Testis (tissue), 3 donors: Measurements from ENCODE around the gene ZCCHC14. TPM values are rescaled to one million over a fixed set of nuclear protein-coding genes. Genes with fewer than 3 reads are reported as not detected.
A peak's percentile ranks its signal among the peaks of the same experiment; 100 is the strongest.

ENCODE experiments used
- DNase-seq: peaks from one replicate; pipeline ENCODE4 v3.0.0-alpha.2; 2019
- H3K27ac ChIP-seq, 2 donors: fragments of 200-600 bp; sonication (generic); one replicate each; pipeline ENCODE4 v1.5.1; 2019
- H3K27me3 ChIP-seq: fragments of 200-600 bp; sonication (generic); one replicate; pipeline ENCODE4 v1.5.1; 2019
- H3K36me3 ChIP-seq: fragments of 200-600 bp; sonication (generic); one replicate; pipeline ENCODE4 v1.5.1; 2017; ENCODE audit warnings: low read depth; ENCODE audit errors: missing control alignments
- H3K4me1 ChIP-seq: fragments of 200-600 bp; sonication (generic); one replicate; pipeline ENCODE4 v1.5.1; 2019
- H3K4me3 ChIP-seq, 2 donors: fragments of 200-600 bp; sonication (generic); one replicate each; pipeline ENCODE4 v1.5.1; 2017 to 2019
- H3K9me3 ChIP-seq: fragments of 200-600 bp; sonication (generic); one replicate; pipeline ENCODE4 v1.5.1; 2017
- POLR2A ChIP-seq: fragments of 450-650 bp; IDR thresholded peaks from one replicate; pipeline ENCODE4 v1.6.1; 2017; ENCODE audit warnings: antibody characterized with exemption, mild to moderate bottlenecking, moderate library complexity
- WGBS, 2 donors: methylation state at CpG; one replicate each; pipeline ENCODE4 v1.1.5; 2018; 5-methylcytosine and 5-hydroxymethylcytosine counted together
- intact Hi-C: fragments of 100-400 bp; cut with DNase I; formaldehyde crosslinking; loops from one replicate; pipeline ENCODE4 v1.15.1; 2023; ENCODE audit warnings: low total_unique reads
- polyA plus RNA-seq: library from polyadenylated mRNA; stranded (reverse); fragments of 350-450 nt; fragmentation: Illumina TruSeq; extraction: RNeasy Lipid Tissue Mini Kit (QIAGEN cat#74804); gene quantifications from one replicate; pipeline ENCODE4 v1.2.3, GENCODE V29; 2014; ENCODE audit warnings: low read depth, low replicate concordance; ENCODE audit not compliant: insufficient read depth
- total RNA-seq, 2 donors: library from RNA; depleted of rRNA; stranded (reverse); fragments of >200 nt; gene quantifications; one replicate each; pipeline ENCODE4 v1.2.3, GENCODE V29; 2016
- TF ChIP-seq, protein P1 (sequence below), 3 experiments: fragments of 450-650 bp in 2 of 3; fragments of 200-600 bp in 1 of 3; sonication (generic) in 1 of 3; IDR thresholded peaks; one replicate each; pipeline ENCODE4 v1.5.1; 2016 to 2019; ENCODE audit warnings: antibody characterized with exemption in 3 of 3, mild to moderate bottlenecking in 2 of 3, moderate library complexity in 1 of 3

ZCCHC14 gene
- total and polyA plus RNA-seq, 3 donors from 2014 or later, result 82.3 to 130 (median 94.0) TPM

DNA sequence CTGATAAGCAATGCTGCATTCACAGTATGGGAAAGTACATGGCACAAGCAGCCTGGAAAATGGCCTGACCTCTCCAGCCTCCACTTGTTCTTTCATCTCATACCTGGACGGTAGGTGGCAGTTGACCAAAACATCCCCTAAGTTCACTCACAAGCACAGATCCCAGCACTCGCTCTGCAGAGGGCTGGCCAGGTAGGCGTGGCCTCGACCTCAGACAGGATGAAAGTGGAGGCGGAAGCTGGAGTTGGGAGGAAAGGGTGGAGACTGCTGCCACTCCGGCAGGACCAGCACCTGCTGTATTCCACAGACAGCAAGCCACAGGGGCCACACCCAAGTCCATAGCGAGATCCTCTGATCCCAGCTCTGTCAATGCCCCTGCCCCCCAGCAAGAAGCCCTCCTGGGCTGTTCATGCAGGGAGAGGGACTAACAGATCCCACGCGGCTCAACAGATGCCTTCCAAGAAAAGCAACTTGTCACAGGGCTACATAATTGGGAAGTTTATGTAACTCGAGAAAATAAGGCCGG lies 31.3 kb downstream of the ZCCHC14 start:
- WGBS, 2 donors, result 27 to 46% methylated on average over 10 to 11 of the region's 11 CpGs
- peak; percentile 84 for DNase-seq
- H3K4me3 ChIP-seq, result no peak overlapping the region
- H3K27ac ChIP-seq, result peak overlapping the region; percentile 28 to 53
- TF ChIP-seq POLR2A, result no peak
- TF ChIP-seq, protein P1, sequence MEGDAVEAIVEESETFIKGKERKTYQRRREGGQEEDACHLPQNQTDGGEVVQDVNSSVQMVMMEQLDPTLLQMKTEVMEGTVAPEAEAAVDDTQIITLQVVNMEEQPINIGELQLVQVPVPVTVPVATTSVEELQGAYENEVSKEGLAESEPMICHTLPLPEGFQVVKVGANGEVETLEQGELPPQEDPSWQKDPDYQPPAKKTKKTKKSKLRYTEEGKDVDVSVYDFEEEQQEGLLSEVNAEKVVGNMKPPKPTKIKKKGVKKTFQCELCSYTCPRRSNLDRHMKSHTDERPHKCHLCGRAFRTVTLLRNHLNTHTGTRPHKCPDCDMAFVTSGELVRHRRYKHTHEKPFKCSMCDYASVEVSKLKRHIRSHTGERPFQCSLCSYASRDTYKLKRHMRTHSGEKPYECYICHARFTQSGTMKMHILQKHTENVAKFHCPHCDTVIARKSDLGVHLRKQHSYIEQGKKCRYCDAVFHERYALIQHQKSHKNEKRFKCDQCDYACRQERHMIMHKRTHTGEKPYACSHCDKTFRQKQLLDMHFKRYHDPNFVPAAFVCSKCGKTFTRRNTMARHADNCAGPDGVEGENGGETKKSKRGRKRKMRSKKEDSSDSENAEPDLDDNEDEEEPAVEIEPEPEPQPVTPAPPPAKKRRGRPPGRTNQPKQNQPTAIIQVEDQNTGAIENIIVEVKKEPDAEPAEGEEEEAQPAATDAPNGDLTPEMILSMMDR (IDR thresholded peaks at IDR 0.05), result no peak
- peaks cover 47% of the 10 kb centered on the region for H3K4me1 ChIP-seq
- H3K9me3 ChIP-seq, result no peaks in the 10 kb centered on the region
- H3K36me3 ChIP-seq, result no peaks in the 10 kb centered on the region
- no peaks in the 10 kb centered on the region for H3K27me3 ChIP-seq
- intact Hi-C loops, result no loop called here

DNA sequence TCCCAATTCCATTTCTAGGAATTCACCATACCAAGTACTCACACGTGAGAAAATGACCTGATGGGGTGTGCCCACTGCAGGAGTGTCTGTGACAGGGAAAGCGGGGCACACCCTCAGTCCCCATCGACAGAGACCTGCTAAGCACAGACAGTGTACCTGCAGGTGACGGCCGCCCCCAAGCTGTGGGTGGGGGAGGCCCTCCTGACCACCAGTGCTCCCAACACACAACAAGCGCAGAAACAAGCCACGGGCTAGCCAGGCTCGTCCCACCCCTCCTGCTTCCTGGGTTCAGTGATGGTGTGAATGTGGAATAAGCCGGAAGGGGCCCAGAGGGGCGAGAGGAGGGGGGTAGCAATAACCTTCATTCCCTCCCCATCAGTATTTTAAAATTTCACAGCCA lies 31.9 kb downstream of the ZCCHC14 start:
- DNase-seq, result no peak
- H3K4me1 ChIP-seq, result peaks cover 41% of the 10 kb centered on the region
- H3K27ac ChIP-seq, result no peak overlapping the region
- no peak overlapping the region for H3K4me3 ChIP-seq
- H3K9me3 ChIP-seq, result no peaks in the 10 kb centered on the region
- WGBS, 2 donors, result 75 to 83% methylated on average over 10 of the region's 10 CpGs
- no peaks in the 10 kb centered on the region for H3K27me3 ChIP-seq
- H3K36me3 ChIP-seq, result no peaks in the 10 kb centered on the region
- intact Hi-C loops, result no loop called here
- no peak for TF ChIP-seq POLR2A
- TF ChIP-seq, protein P1 (IDR thresholded peaks at IDR 0.05), result no peak

- intact Hi-C loops, result no loop called here
- TF ChIP-seq, protein P1 (IDR thresholded peaks at IDR 0.05), result no peak
- TF ChIP-seq POLR2A, result no peak
- WGBS, 2 donors, result 78 to 82% methylated on average over 9 of the region's 9 CpGs
- peaks cover 30% of the 10 kb centered on the region for H3K4me1 ChIP-seq
- H3K27me3 ChIP-seq, result no peaks in the 10 kb centered on the region
- no peaks in the 10 kb centered on the region for H3K36me3 ChIP-seq
- H3K27ac ChIP-seq, result no peak overlapping the region
- no peaks in the 10 kb centered on the region for H3K9me3 ChIP-seq
- DNase-seq, result no peak
- H3K4me3 ChIP-seq, result no peak overlapping the region
These were observed 33.0 kb downstream of the ZCCHC14 start for GRCh38 chr16:87459833-87460232.

GRCh38 chr16:87459027-87459426 lies 33.8 kb downstream of the ZCCHC14 start:
- no peaks in the 10 kb centered on the region for H3K36me3 ChIP-seq
- WGBS, 2 donors, result 95% methylated on average over 15 of the region's 15 CpGs
- peaks cover 22% of the 10 kb centered on the region for H3K4me1 ChIP-seq
- no peak overlapping the region for H3K4me3 ChIP-seq
- DNase-seq, result no peak
- no peaks in the 10 kb centered on the region for H3K9me3 ChIP-seq
- intact Hi-C loops, result no loop called here
- no peak overlapping the region for H3K27ac ChIP-seq
- no peaks in the 10 kb centered on the region for H3K27me3 ChIP-seq
- TF ChIP-seq, protein P1 (IDR thresholded peaks at IDR 0.05), result no peak
- TF ChIP-seq POLR2A, result no peak

GRCh38 chr16:87458424-87458915 lies 34.4 kb downstream of the ZCCHC14 start:
- intact Hi-C loops, result no loop called here
- Histone ChIP-seq H3K4me1 (peaks cover 17% of the 10 kb centered on the region), H3K27ac (no peak overlapping the region), H3K9me3 (no peaks in the 10 kb centered on the region), H3K27me3 (no peaks in the 10 kb centered on the region), H3K4me3 (no peak overlapping the region), H3K36me3 (no peaks in the 10 kb centered on the region)
- no peak for TF ChIP-seq POLR2A
- TF ChIP-seq, protein P1 (IDR thresholded peaks at IDR 0.05), result no peak
- no peak for DNase-seq
- 94% methylated on average over 21 to 23 of the region's 23 CpGs for WGBS, 2 donors
